BLaER1 treated with 17β-estradiol and CSF1 and Interleukin-3, amounts not matched to agents 10 nM and 100 nM (cell line): ENCODE measurements around the gene TXK.

ENCODE experiments used
- H3K27ac ChIP-seq, 11 experiments: shearing (Covaris generic); formaldehyde crosslinking; 2 replicates each; pipeline ENCODE4 v1.8.1; 2022
- H3K27me3 ChIP-seq, 11 experiments: shearing (Covaris generic); formaldehyde crosslinking; 2 replicates each; pipeline ENCODE4 v1.8.1; 2022
- H3K36me3 ChIP-seq, 11 experiments: shearing (Covaris generic); formaldehyde crosslinking; 2 replicates each; pipeline ENCODE4 v1.8.1; 2022
- H3K4me1 ChIP-seq, 10 experiments: shearing (Covaris generic); formaldehyde crosslinking; 2 replicates each; pipeline ENCODE4 v1.8.1; 2022
- H3K4me2 ChIP-seq, 11 experiments: shearing (Covaris generic); formaldehyde crosslinking; 2 replicates each; pipeline ENCODE4 v1.8.1; 2022
- H3K4me3 ChIP-seq, 10 experiments: shearing (Covaris generic); formaldehyde crosslinking; 2 replicates each; pipeline ENCODE4 v1.8.1; 2022
- H3K9ac ChIP-seq, 11 experiments: shearing (Covaris generic); formaldehyde crosslinking; 2 replicates each; pipeline ENCODE4 v1.8.1; 2022
- H3K9me3 ChIP-seq, 11 experiments: shearing (Covaris generic); formaldehyde crosslinking; replicated peaks in 1 of 11; 2 replicates each; pipeline ENCODE4 v1.8.1; 2022
- H4K20me1 ChIP-seq, 11 experiments: shearing (Covaris generic); formaldehyde crosslinking; 2 replicates each; pipeline ENCODE4 v1.8.1; 2022
- Cebpa-rat ChIP-seq, 11 experiments: shearing (Covaris generic); IDR thresholded peaks; 2 replicates each; pipeline ENCODE4 v1.8.1; 2022

Gene TXK

GRCh38 chr4:48149827-48150370 is 15.8 kb upstream of the TXK start:
- peaks cover 73 to 100% (median 99%) of the 10 kb centered on the region in 11 experiments for H3K36me3 ChIP-seq
- no peaks in the 10 kb centered on the region for H4K20me1 ChIP-seq
- H3K4me1 ChIP-seq = 0 out of 20 replicates have a peak, but pooled peaks cover 0 to 5% (median 0%) of the 10 kb centered on the region in 10 experiments
- no peaks in the 10 kb centered on the region for H3K27me3 ChIP-seq
- no peak overlapping the region for H3K4me3 ChIP-seq
- H3K4me2 ChIP-seq = no peak overlapping the region
- no peak overlapping the region for H3K9ac ChIP-seq
- TF ChIP-seq Cebpa-rat (IDR thresholded peaks at IDR 0.05) = no peak
- H3K27ac ChIP-seq = no peak overlapping the region
- H3K9me3 ChIP-seq = peaks cover 9 to 18% (median 15%) of the 10 kb centered on the region in 11 experiments

GRCh38 chr4:48147621-48148020 is 13.6 kb upstream of the TXK start:
- no peaks in the 10 kb centered on the region for H3K9me3 ChIP-seq
- no peak overlapping the region for H3K4me3 ChIP-seq
- no peaks in the 10 kb centered on the region for H3K27me3 ChIP-seq
- 0 out of 20 replicates have a peak, but pooled peaks cover 0 to 5% (median 0%) of the 10 kb centered on the region in 10 experiments for H3K4me1 ChIP-seq
- TF ChIP-seq Cebpa-rat (IDR thresholded peaks at IDR 0.05) = 0 out of 22 replicates have a peak, but pooled peaks of 1 of the 11 experiments have one; percentile 25
- no peaks in the 10 kb centered on the region for H4K20me1 ChIP-seq
- peaks cover 75 to 100% (median 99%) of the 10 kb centered on the region in 11 experiments for H3K36me3 ChIP-seq
- no peak overlapping the region for H3K4me2 ChIP-seq
- no peak overlapping the region for H3K9ac ChIP-seq
- H3K27ac ChIP-seq = no peak overlapping the region

DNA sequence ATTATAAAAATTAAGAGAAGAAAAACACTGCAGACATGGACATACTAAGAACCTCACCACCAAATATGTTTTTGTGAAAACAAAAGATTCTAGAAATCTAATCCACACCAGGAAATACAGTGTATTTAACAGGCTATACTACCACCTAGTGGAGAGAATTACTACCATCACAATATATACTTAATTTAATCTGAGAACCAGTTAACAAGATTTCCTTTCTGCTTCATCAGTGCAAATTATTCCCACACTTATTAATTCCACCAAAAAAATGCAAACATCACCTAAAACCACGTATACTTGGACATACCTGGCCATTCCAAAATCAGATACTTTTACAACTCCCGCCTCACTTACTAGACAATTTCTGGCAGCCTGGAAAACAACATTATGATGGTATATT is 7.0 kb upstream of the TXK start:
- Histone ChIP-seq H3K9me3 (no peaks in the 10 kb centered on the region), H3K27me3 (no peaks in the 10 kb centered on the region), H3K27ac (no peak overlapping the region), H3K4me3 (no peak overlapping the region), H3K4me2 (no peak overlapping the region), H4K20me1 (0 out of 22 replicates have a peak, but pooled peaks cover 0 to 3% (median 0%) of the 10 kb centered on the region in 11 experiments), H3K36me3 (peaks cover 61 to 98% (median 87%) of the 10 kb centered on the region in 11 experiments), H3K9ac (no peak overlapping the region), H3K4me1 (peaks cover 0 to 24% (median 4%) of the 10 kb centered on the region in 10 experiments; a peak in 9 of 20 replicates)
- TF ChIP-seq Cebpa-rat (IDR thresholded peaks at IDR 0.05) = no peak

GRCh38 chr4:48139691-48140090 is 5.6 kb upstream of the TXK start:
- H3K9me3 ChIP-seq = no peaks in the 10 kb centered on the region
- TF ChIP-seq Cebpa-rat (IDR thresholded peaks at IDR 0.05) = no peak
- peaks cover 65 to 97% (median 87%) of the 10 kb centered on the region in 11 experiments for H3K36me3 ChIP-seq
- H3K4me1 ChIP-seq = peaks cover 0 to 19% (median 4%) of the 10 kb centered on the region in 10 experiments; a peak in 9 of 20 replicates
- no peak overlapping the region for H3K4me3 ChIP-seq
- H4K20me1 ChIP-seq = 0 out of 22 replicates have a peak, but pooled peaks cover 0 to 3% (median 0%) of the 10 kb centered on the region in 11 experiments
- peak overlapping the region in 3 of 11 experiments; percentile 1 to 32 (median 19); a peak in 3 of 22 replicates for H3K9ac ChIP-seq
- H3K27ac ChIP-seq = peak overlapping the region in 8 of 11 experiments; percentile 8 to 65 (median 42); a peak in 14 of 22 replicates
- no peaks in the 10 kb centered on the region for H3K27me3 ChIP-seq
- peak overlapping the region in 4 of 11 experiments; percentile 14 to 31 (median 18); a peak in 5 of 22 replicates for H3K4me2 ChIP-seq

- Histone ChIP-seq H4K20me1 (0 out of 22 replicates have a peak, but pooled peaks cover 0 to 3% (median 0%) of the 10 kb centered on the region in 11 experiments), H3K27ac (peak overlapping the region in 6 of 11 experiments; percentile 40 to 65 (median 48); a peak in 9 of 22 replicates), H3K27me3 (no peaks in the 10 kb centered on the region), H3K4me3 (no peak overlapping the region), H3K9ac (no peak overlapping the region), H3K9me3 (no peaks in the 10 kb centered on the region), H3K4me1 (peaks cover 0 to 19% (median 4%) of the 10 kb centered on the region in 10 experiments; a peak in 9 of 20 replicates), H3K4me2 (no peak overlapping the region), H3K36me3 (peaks cover 61 to 97% (median 87%) of the 10 kb centered on the region in 11 experiments)
- no peak for TF ChIP-seq Cebpa-rat (IDR thresholded peaks at IDR 0.05)
Observed at GRCh38 chr4:48138936-48139335, 4.9 kb upstream of the TXK start.

DNA sequence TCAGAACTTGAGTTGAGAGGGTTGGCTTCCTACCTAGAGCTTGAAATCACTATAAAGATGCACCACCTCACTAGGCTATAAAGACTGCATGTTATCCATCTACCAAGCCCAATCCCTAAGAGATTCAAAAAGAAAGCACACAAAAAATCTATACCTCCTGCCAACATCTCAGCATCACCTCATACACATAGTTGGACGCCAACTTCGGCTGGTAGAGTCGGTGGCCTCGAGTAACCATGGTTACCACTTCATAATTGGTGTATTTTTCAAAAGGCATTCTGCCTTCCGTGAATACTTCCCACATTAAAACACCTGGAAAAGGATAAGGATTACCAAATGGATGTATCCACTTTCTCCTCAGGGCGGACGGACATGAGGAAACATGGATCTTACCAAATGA is 4.5 kb upstream of the TXK start:
- Histone ChIP-seq H3K4me1 (peaks cover 0 to 19% (median 4%) of the 10 kb centered on the region in 10 experiments; a peak in 9 of 20 replicates), H3K4me2 (no peak overlapping the region), H3K9me3 (no peaks in the 10 kb centered on the region), H4K20me1 (0 out of 22 replicates have a peak, but pooled peaks cover 0 to 3% (median 0%) of the 10 kb centered on the region in 11 experiments), H3K27ac (peak overlapping the region in 2 of 11 experiments; percentile 40 to 53; a peak in 2 of 22 replicates), H3K4me3 (no peak overlapping the region), H3K36me3 (peaks cover 57 to 97% (median 87%) of the 10 kb centered on the region in 11 experiments), H3K27me3 (no peaks in the 10 kb centered on the region), H3K9ac (no peak overlapping the region)
- no peak for TF ChIP-seq Cebpa-rat (IDR thresholded peaks at IDR 0.05)

- Histone ChIP-seq H3K4me2 (no peak overlapping the region), H3K27ac (peak overlapping the region in 2 of 11 experiments; percentile 8 to 20; a peak in 2 of 22 replicates), H3K36me3 (peaks cover 50 to 97% (median 87%) of the 10 kb centered on the region in 11 experiments), H3K9ac (no peak overlapping the region), H4K20me1 (0 out of 22 replicates have a peak, but pooled peaks cover 0 to 3% (median 0%) of the 10 kb centered on the region in 11 experiments), H3K4me3 (no peak overlapping the region), H3K27me3 (no peaks in the 10 kb centered on the region), H3K9me3 (no peaks in the 10 kb centered on the region), H3K4me1 (peaks cover 0 to 19% (median 4%) of the 10 kb centered on the region in 10 experiments; a peak in 9 of 20 replicates)
- no peak for TF ChIP-seq Cebpa-rat (IDR thresholded peaks at IDR 0.05)
Observed at GRCh38 chr4:48137846-48138245, 3.8 kb upstream of the TXK start.

GRCh38 chr4:48133669-48134068 is 381 bp downstream of the TXK start:
- Histone ChIP-seq H3K36me3 (peaks cover 41 to 88% (median 58%) of the 10 kb centered on the region in 11 experiments), H3K27ac (no peak overlapping the region), H3K27me3 (no peaks in the 10 kb centered on the region), H4K20me1 (no peaks in the 10 kb centered on the region), H3K4me3 (no peak overlapping the region), H3K4me1 (peaks cover 16 to 25% (median 18%) of the 10 kb centered on the region in 10 experiments), H3K4me2 (no peak overlapping the region), H3K9ac (no peak overlapping the region), H3K9me3 (no peaks in the 10 kb centered on the region)
- no peak for TF ChIP-seq Cebpa-rat (IDR thresholded peaks at IDR 0.05)

- Histone ChIP-seq H3K27me3 (no peaks in the 10 kb centered on the region), H3K27ac (no peak overlapping the region), H4K20me1 (no peaks in the 10 kb centered on the region; a peak in 1 of 22 replicates), H3K4me3 (no peak overlapping the region), H3K4me1 (peaks cover 34 to 42% (median 35%) of the 10 kb centered on the region in 10 experiments), H3K36me3 (peaks cover 22 to 68% (median 39%) of the 10 kb centered on the region in 11 experiments), H3K9me3 (no peaks in the 10 kb centered on the region), H3K4me2 (no peak overlapping the region), H3K9ac (no peak overlapping the region)
- TF ChIP-seq Cebpa-rat (IDR thresholded peaks at IDR 0.05) = no peak
Observed at GRCh38 chr4:48131736-48132135, 2.3 kb downstream of the TXK start.
